SH-SY5Y (cell line): Measurements from ENCODE around the gene CNP.

Experiments used
- GATA2 ChIP-seq: IDR thresholded peaks from 2 replicates; pipeline ENCODE4 v1.6.1; 2011; ENCODE audit warnings: mild to moderate bottlenecking, low read depth, low read length
- GATA3 ChIP-seq: IDR thresholded peaks from 2 replicates; pipeline ENCODE4 v1.6.1; 2011; ENCODE audit warnings: low read depth, mild to moderate bottlenecking, low read length, moderate library complexity

CNP gene

GRCh38 chr17:42002175-42002791 lies 35.7 kb downstream of the CNP start:
- TF ChIP-seq GATA3 (no peak), GATA2 (no peak)

DNA sequence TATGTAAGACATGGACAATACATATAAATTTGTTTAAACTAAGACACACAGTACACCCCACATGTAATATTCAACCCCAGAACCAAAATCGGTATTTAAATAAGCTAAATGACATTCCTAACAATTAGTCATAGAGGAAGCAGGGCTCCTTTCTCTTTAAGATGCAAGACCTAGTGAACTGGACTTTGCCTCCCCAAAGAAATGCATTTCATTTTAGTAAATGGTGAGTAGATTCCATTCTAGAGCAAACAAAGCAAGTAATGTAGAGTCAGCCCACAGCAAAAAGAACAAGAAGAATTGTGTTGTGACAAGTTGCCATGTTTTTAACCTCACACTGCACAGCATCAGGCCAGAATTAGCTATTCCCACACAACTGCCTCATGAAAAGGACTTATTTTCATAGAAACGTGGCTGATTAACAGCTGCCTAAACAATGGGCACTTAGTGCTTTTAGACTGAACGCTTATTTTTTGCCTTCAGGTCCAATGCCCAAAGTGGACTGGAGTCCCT lies 36.3 kb downstream of the CNP start:
- TF ChIP-seq GATA3, result no peak

GRCh38 chr17:42005166-42005565 lies 38.6 kb downstream of the CNP start:
- TF ChIP-seq GATA2 (no peak), GATA3 (no peak)

DNA sequence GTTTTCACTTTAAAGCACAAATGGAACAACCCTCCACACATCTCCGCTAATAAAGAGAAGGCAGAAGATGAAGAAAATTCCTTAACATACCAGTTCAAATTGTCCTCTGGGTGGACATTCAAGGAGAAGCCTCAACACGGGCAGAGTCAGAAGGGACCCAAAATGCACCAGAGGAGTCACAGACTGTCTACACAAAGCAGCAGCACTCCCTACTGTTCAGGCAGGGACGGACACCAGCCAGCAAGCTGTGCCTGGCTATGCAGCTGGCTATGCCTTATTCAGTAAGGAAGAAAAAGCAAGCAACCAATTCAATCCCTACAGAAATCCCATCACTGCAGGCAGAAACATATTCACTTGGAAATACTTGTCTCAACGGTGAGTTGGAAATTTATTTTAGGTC lies 42.6 kb downstream of the CNP start:
- no peak for TF ChIP-seq GATA3
- TF ChIP-seq GATA2, result no peak

- TF ChIP-seq GATA2 (no peak), GATA3 (no peak)
Observed at GRCh38 chr17:42010898-42011516, 44.4 kb downstream of the CNP start.

- no peak for TF ChIP-seq GATA3
- TF ChIP-seq GATA2, result no peak
Observed at GRCh38 chr17:42016411-42016831, 49.8 kb downstream of the CNP start.

DNA sequence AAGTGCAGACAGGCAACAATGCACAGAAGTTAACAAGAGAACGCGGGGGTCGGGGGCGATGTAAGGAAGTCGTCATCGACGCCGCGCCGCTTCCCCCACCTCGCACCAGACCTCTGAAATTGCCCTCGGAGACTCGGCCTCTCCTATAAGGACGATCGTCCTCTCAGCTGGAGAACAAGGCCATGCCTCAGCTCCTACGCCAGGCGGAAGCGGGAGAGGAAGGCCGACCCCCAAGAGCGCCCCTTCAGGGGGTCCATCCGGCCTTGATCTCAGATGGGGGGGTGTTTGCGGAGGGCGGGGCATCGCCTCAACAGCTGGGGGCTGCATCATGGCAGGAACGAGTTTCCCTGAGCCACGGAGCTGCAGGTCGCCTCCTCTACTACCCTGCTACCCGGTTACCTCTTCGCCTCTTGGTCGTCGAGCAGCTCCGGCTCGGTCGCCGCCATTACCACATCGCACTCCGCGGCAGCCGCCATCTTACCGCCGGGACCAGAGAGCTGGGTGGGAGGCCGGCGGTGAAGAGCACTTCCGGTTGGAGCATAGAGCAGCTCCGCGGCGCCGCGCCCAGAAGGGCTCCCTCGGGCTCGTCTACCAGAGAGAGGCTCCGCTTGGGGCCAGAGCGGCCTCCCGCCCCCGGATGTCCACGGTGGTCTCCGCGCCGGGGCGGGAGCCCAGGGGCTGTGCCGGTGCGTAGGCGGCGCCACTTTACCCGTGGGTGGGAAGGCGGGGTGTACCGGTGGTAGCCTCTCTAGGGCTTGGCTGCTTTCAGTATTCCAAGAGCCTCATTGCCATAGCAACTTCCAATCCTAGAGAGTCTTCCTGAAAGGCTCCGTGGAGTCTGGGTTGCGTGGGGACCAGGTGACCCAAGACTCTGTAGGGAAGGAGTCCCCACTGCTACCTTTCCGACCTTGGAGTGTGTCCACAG lies 50.6 kb downstream of the CNP start, which contains the start of gene DNAJC7:
Gene DNAJC7, minus strand, starts transcription at position 499 of the 925 bp plus-strand sequence. Its CDS starts 23 bp downstream, at position 476.
- TF ChIP-seq GATA3, result no peak
- no peak; the same call in 1 of the 2 replicates for TF ChIP-seq GATA2

DNA sequence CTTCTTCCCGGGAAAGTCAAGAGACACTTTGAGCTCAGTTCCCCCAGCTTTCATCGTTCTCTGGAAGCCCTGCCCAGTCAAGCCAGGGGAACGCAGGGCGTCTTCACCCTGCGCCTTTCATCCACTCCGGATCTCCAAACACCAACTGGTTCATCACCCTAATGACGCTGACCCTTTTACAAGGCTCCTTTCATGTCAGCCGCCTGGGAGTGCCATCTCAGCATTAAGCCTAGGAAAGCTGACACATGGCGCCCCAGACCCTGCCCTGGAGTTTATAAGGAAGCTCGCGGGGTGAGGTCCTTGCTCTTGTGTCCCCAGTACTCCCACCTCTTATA lies 51.2 kb downstream of the CNP start:
- TF ChIP-seq GATA2 (no peak), GATA3 (no peak)

DNA sequence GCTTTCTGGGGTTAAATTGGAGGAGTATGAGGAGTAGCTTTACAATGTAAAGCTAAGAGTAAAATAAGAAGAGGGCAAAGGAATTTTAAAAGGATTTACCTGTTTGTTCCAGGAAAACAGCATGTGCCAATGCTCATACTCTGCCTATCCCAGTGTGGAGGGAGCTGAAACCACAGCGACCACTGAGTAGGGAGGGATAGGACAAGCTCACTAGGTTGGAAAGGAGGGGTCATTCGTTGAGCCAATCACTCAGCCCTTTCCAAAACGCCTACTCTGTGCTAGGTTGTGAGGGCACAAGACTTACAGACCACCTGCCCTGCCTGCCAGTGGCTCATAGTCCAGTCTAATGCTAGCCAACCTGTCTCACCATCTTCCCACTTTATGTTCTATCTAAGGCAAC lies 51.7 kb downstream of the CNP start:
- TF ChIP-seq GATA2, result no peak
- TF ChIP-seq GATA3, result no peak

- no peak for TF ChIP-seq GATA2
- no peak for TF ChIP-seq GATA3
Observed at GRCh38 chr17:42018988-42019387, 52.4 kb downstream of the CNP start.

- TF ChIP-seq GATA3, result no peak
- no peak for TF ChIP-seq GATA2
Observed at GRCh38 chr17:42019509-42020404, 53.2 kb downstream of the CNP start, which contains the start of gene NKIRAS2. Gene NKIRAS2, plus strand, starts transcription at chr17:42020090. Its CDS starts 1,488 bp downstream, at chr17:42021578.

DNA sequence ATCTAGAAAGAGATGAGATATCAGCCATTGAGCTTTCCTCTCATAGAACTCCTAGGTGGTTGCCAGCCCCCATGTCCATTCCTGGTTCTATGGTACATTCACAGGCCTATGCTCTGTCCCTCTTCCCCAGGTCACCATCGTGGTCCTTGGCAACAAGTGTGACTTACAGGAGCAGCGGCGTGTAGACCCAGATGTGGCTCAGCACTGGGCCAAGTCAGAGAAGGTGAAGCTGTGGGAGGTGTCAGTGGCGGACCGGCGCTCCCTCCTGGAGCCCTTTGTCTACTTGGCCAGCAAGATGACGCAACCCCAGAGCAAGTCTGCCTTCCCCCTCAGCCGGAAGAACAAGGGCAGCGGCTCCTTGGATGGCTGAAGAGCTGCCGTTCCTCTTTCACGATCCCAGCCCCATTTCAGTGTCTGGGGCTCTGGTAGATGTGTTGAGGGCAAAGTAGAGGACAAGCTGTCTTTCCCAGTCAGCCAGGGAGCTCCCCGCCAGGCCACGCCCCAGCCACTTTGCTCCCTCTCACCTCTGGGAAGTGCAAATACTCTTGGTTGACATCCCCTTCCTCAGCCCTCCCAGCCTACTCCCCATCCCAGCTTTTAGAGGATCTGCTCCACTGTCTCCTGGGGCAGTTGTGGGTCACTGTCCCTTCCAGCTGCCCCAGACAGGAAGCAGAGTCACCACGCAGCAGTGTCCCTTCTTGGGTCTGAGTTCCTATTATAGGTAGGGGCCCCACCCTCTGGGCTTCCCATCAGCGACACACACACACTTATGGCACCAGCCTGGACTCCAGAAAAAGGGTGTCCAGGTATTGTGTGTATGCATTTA lies 57.1 kb downstream of the CNP start:
- TF ChIP-seq GATA2 (no peak), GATA3 (no peak)

DNA sequence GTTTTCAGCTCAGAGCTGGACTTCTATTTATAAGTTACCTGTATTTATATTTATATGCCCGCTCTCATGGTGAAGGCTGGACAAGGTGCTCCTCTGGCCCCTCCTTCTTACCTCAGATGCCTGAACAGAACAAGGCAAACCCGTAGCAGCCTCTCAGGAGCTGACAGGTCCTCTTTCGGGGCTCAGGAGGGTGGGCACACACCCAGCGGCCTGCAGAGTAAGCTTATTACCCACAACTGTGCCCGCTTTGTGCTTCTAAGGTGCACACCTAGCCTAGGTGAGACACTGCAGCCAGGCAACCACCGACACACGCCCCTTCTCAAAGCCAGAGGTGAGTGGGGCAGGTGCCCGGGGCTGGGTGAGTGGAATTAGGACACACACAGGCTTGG lies 58.6 kb downstream of the CNP start:
- TF ChIP-seq GATA3 (no peak), GATA2 (no peak)

DNA sequence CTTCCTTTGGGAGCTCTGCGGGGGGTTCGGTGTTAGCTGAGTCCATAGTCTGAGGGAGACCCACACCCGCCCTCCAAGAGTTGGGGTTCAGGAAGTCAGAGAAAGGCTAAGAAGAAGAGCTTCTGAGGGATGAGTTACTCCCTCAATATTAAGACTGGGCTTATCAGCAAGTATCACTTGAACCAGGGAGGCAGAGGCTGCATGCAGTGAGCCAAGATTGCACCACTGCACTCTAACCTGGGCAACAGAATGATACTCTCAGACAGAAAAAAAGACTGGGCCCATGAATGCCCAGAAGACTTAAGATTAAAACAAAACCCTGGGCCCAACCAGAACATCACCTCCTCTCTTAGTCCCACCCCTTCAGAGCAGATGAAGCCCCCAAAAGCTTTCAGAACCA lies 59.3 kb downstream of the CNP start:
- TF ChIP-seq GATA3, result no peak
- TF ChIP-seq GATA2, result no peak
